ENCODE results near the gene CD38.
"Not testable (repeated sequence)": the region's sequence is repeated elsewhere in the genome, so short reads cannot be mapped to it uniquely, and the experiment has no call there.

CD38 gene

DNA sequence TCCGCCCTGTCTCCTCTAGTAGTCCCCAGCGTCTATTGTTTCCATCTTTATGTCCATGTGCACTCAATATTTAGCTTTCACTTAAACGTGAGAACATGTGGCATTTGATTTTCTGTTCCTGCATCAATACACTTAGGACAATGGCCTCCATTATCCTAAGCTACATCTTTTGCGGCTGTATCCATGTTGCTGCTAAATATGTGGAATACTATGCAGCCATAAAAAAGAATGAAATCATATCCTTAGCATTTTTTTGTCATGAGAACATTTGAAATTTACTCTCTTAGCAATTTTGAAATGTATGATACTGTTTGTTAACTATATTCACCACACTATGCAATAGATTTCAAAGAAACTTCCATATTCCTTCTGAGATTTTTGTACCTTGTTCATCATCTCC is 19.8 kb upstream of the CD38 start:
- DNase-seq (ENCODE audit: low read depth): no peak
- H3K4me3 ChIP-seq (ENCODE audit: low read depth, low read length): no peak overlapping the region
- TF ChIP-seq, protein P1, sequence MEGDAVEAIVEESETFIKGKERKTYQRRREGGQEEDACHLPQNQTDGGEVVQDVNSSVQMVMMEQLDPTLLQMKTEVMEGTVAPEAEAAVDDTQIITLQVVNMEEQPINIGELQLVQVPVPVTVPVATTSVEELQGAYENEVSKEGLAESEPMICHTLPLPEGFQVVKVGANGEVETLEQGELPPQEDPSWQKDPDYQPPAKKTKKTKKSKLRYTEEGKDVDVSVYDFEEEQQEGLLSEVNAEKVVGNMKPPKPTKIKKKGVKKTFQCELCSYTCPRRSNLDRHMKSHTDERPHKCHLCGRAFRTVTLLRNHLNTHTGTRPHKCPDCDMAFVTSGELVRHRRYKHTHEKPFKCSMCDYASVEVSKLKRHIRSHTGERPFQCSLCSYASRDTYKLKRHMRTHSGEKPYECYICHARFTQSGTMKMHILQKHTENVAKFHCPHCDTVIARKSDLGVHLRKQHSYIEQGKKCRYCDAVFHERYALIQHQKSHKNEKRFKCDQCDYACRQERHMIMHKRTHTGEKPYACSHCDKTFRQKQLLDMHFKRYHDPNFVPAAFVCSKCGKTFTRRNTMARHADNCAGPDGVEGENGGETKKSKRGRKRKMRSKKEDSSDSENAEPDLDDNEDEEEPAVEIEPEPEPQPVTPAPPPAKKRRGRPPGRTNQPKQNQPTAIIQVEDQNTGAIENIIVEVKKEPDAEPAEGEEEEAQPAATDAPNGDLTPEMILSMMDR (IDR thresholded peaks at IDR 0.05; ENCODE audit: control insufficient read depth, extremely low read depth, insufficient read depth): no peak

DNA sequence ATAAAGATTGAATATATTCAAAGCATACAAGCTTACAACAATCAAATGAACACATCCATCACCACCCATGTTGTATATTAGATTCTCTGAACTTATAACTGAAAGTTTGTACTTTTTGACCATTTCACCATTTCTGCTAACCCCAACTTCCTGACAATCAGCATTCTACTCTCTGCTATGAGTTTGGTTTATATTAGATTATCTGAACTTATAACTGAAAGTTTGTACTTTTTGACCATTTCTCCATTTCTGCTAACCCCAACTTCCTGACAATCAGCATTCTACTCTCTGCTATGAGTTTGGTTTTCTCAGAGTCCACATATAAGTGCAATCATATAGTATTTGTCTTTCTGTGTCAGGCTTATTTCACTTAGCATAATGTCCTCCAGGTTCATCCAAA is 15.7 kb upstream of the CD38 start:
- DNase-seq (ENCODE audit: low read depth); H3K4me3 ChIP-seq (ENCODE audit: low read depth, low read length): not testable (repeated sequence)

DNA sequence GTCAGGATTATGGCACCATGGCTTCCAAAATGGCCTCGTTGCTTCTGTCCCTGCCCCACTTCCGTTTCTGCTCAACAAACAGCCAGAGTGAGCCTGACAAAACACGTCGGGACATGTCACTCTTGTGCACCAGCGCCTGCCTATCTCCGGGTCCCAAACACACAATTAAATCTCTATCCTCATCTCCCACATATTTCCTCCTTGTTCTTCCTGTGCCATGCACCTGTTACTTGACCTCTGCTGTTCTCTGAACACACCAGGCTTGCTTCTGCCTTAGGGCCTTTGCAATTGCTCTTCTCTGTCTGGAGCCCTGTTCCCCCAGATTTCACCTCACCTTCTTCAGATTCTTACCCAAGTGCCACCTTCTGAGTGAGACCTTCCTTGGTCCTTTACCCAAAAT is 12.7 kb upstream of the CD38 start:
- no peak overlapping the region for H3K4me3 ChIP-seq (ENCODE audit: low read depth, low read length)
- TF ChIP-seq, protein P1 (IDR thresholded peaks at IDR 0.05; ENCODE audit: control insufficient read depth, extremely low read depth, insufficient read depth): no peak
- no peak for DNase-seq (ENCODE audit: low read depth)

DNA sequence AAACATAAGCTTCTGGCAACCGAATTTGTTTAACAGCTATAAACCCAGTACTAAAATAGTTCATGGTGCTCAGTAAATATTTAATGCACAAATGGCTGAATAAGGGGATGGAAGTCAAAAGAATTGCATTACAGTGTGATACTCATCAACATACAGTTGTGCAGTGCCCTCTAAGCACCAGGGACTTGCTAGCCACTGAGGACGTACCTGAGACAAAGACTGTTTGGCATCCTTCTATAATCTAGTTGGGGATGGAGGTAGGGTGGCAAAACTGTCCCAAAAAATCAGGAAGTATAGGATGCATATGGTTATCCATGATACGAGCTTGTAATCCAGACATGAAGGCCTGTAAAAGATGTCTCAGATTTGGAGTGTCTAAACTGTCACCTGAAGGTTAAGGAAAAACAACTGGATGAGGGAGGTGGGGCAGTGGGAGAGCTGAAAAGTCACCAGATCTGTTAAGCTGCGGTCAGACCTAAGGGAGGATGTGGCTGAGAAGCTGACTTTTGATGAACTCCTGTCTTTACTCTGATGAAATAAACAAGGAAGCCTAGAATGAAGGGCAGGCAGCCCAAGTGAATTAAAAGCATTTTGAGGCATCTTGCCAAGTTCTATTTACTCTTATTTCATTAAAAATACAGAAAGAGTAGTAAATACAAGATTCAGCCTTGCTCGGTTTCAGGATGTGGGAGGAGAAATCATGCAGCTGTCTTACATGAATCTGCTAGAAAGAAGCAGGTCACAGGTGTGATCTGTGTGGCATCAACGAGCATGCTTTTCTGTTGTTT is 12.0 kb upstream of the CD38 start:
- H3K4me3 ChIP-seq (ENCODE audit: low read depth, low read length): no peak overlapping the region
- TF ChIP-seq, protein P1 (IDR thresholded peaks at IDR 0.05; ENCODE audit: control insufficient read depth, extremely low read depth, insufficient read depth): no peak
- DNase-seq (ENCODE audit: low read depth): peak; percentile 68

DNA sequence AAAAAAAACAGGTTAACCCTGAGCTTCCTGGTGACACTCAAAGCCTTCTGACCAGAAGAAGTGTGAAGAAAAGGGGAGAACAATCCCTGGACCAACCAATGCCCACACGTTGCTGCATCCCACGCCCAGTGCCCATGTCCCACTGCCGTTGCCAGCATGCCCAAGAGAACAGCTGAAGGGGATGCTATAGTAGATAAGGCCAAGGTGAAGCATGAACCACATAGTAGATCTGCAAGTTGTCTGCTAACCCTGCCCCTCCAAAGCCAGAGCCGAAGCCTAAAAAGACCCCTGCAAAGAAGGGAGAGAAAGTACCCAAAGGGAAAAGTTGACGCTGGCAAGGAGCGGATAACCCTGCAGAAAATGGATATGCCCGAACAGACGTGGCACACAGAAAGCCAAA is 11.3 kb upstream of the CD38 start:
- TF ChIP-seq, protein P1 (IDR thresholded peaks at IDR 0.05; ENCODE audit: control insufficient read depth, extremely low read depth, insufficient read depth): no peak
- no peak overlapping the region for H3K4me3 ChIP-seq (ENCODE audit: low read depth, low read length)
- no peak for DNase-seq (ENCODE audit: low read depth)

DNA sequence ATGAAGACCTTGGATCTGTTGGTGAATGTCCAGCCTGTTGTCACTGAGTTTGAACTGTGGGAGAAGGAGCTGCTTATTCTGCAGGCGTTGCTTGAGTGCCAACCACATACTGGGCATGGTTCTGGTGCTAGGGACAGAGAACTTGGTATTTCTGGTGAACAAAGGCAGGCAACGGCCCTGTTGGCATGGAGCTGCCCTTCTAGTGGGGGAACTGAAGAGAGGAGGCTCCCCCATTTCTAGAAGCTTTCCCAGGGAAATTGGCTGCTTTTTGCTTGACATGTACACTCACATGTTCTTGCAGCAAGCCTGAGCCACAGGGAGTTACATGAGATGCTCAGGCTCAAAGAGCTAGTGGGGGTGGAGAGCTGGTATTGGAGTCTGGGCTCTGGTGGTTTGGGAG is 8.9 kb upstream of the CD38 start:
- no peak overlapping the region for H3K4me3 ChIP-seq (ENCODE audit: low read depth, low read length)
- TF ChIP-seq, protein P1 (IDR thresholded peaks at IDR 0.05; ENCODE audit: control insufficient read depth, extremely low read depth, insufficient read depth): no peak
- no peak for DNase-seq (ENCODE audit: low read depth)

DNA sequence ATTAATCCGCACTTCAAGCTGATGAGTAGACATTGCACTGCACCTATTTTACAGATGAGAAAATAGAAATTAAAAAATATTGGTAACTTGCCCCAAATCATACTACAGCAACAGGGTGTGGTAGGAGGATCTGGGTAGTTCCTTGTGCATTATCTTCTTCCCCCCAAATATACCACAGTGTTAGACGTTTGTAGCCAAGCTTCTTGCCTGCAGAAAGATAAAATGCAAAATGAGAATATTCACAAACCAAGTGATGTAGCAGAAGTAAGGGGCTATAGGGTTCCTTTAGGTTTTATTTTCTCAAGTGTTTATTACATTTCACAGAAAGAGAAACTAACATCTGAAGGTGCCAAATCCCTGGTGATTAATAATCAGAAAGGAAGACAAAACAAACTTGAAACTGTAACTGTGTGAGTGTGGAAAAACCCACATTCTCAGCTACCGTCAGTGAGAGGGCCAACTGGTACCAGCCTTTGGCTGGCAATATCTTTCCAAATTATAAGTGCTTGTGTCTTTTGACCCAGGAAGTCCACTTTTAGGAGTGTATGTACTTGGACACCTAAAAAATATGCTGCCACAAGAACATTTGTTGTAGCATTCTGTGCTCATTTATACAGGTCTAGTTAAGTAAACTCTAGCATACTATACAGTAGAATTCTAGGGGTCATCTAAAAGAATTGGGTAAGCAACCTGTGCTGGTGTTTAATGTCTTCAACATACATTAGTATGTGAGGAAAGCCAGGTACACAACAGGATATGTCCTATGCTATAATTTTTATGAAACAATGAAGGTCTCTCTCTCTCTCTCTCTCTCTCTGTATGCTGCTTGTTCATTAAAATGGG is 6.7 kb upstream of the CD38 start:
- no peak overlapping the region for H3K4me3 ChIP-seq (ENCODE audit: low read depth, low read length)
- TF ChIP-seq, protein P1 (IDR thresholded peaks at IDR 0.05; ENCODE audit: control insufficient read depth, extremely low read depth, insufficient read depth): no peak
- DNase-seq (ENCODE audit: low read depth): no peak
